ENCODE results near the gene NUTF2. TPM values are rescaled to one million over a fixed set of nuclear protein-coding genes. Genes with fewer than 3 reads are reported as not detected.
A peak's percentile ranks its signal among the peaks of the same experiment; 100 is the strongest.

Gene NUTF2
- total RNA-seq, 1 donor from 2014 or later, result 131 TPM

- Histone ChIP-seq H3K36me3 (no peaks in the 10 kb centered on the region), H3K9me3 (no peaks in the 10 kb centered on the region), H3K4me3 (no peak overlapping the region), H3K4me1 (peaks cover 19% of the 10 kb centered on the region), H3K27me3 (no peaks in the 10 kb centered on the region), H3K27ac (no peak overlapping the region)
- no peak for DNase-seq (ENCODE audit: extremely low spot score in 2 of 2)
- TF ChIP-seq POLR2AphosphoS5 (IDR thresholded peaks at IDR 0.05; ENCODE audit: insufficient read depth in 1 of 2, low read depth in 1 of 2) (no peak), CTCF (IDR thresholded peaks at IDR 0.05) (no peak), POLR2A (IDR thresholded peaks at IDR 0.05) (no peak)
- intact Hi-C loops (cut with DNase I), result no loop called here
These were observed 8.9 kb upstream of the NUTF2 start for GRCh38 chr16:67837811-67838210.

- no peaks in the 10 kb centered on the region for H3K36me3 ChIP-seq
- H3K27ac ChIP-seq, result peak overlapping the region; percentile 100
- no peak for DNase-seq (ENCODE audit: extremely low spot score in 2 of 2)
- peak overlapping the region; percentile 64 to 72 for H3K4me3 ChIP-seq
- H3K27me3 ChIP-seq, result no peaks in the 10 kb centered on the region
- no peaks in the 10 kb centered on the region for H3K9me3 ChIP-seq
- intact Hi-C loops (cut with DNase I), result no loop called here
- TF ChIP-seq POLR2A (IDR thresholded peaks at IDR 0.05) (no peak), CTCF (IDR thresholded peaks at IDR 0.05) (no peak), POLR2AphosphoS5 (IDR thresholded peaks at IDR 0.05; ENCODE audit: insufficient read depth in 1 of 2, low read depth in 1 of 2) (no peak)
- H3K4me1 ChIP-seq, result peaks cover 42% of the 10 kb centered on the region
These were observed 5.4 kb upstream of the NUTF2 start for GRCh38 chr16:67841198-67841815.

DNA sequence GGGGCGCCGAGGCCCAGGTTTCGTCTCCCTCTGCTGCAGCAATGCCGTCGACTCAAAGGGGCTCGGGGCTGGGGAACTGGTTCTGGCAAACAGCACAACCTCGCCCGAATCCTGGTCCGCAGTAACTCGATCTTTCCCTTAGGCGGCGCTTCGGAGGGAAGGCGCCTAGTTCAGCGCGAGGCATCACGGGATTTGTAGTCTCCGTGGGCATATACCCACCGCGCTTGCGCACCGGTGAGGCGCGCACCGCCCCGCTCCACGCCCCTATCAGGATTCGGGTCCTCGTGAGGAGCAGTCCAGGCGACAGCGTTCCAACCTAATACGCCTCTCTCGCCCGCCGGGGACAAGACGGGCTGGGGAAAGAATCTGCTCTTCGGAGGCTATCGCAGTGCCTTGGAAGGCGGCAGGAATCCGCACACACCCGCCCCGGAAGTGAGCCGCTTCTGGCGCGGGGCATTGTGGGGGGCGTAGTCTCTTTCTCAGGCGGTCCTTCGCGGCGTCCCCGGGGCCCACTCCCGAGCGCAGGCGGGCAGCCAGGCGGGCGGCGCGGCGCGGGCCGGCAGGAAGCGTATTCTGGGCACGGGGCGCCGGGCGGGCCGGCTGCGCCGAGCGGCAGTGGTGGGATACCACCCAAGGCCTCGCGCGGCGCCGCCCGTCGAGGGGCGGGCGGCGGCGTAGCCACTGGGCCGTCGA is 4.8 kb upstream of the NUTF2 start, which contains the start of gene THAP11:
THAP11 (plus strand) TSS at position 505 of the 693 bp plus-strand sequence. CDS start 235 bp downstream, outside the sequence.
- H3K4me1 ChIP-seq, result peaks cover 42% of the 10 kb centered on the region
- intact Hi-C loops (cut with DNase I), result no loop called here
- peak; percentile 81 to 87 for TF ChIP-seq POLR2AphosphoS5 (IDR thresholded peaks at IDR 0.05; ENCODE audit: insufficient read depth in 1 of 2, low read depth in 1 of 2)
- TF ChIP-seq CTCF (IDR thresholded peaks at IDR 0.05), result peak; percentile 58 to 94 (median 77)
- TF ChIP-seq POLR2A (IDR thresholded peaks at IDR 0.05), result peak in 1 of 2 donors; percentile 72
- no peaks in the 10 kb centered on the region for H3K27me3 ChIP-seq
- H3K36me3 ChIP-seq, result no peaks in the 10 kb centered on the region
- H3K4me3 ChIP-seq, result peak within 1 kb of the TSS; percentile 64 to 72
- H3K9me3 ChIP-seq, result no peaks in the 10 kb centered on the region
- DNase-seq (ENCODE audit: extremely low spot score in 2 of 2), result peak in 1 of 2 donors; percentile 96
- peak within 1 kb of the TSS; percentile 100 for H3K27ac ChIP-seq

DNA sequence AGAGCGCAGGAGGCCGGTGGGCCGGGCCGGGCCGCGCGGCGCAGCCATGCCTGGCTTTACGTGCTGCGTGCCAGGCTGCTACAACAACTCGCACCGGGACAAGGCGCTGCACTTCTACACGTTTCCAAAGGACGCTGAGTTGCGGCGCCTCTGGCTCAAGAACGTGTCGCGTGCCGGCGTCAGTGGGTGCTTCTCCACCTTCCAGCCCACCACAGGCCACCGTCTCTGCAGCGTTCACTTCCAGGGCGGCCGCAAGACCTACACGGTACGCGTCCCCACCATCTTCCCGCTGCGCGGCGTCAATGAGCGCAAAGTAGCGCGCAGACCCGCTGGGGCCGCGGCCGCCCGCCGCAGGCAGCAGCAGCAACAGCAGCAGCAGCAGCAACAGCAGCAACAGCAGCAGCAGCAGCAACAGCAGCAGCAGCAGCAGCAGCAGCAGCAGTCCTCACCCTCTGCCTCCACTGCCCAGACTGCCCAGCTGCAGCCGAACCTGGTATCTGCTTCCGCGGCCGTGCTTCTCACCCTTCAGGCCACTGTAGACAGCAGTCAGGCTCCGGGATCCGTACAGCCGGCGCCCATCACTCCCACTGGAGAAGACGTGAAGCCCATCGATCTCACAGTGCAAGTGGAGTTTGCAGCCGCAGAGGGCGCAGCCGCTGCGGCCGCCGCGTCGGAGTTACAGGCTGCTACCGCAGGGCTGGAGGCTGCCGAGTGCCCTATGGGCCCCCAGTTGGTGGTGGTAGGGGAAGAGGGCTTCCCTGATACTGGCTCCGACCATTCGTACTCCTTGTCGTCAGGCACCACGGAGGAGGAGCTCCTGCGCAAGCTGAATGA is 4.0 kb upstream of the NUTF2 start:
- Histone ChIP-seq H3K27ac (peak overlapping the region; percentile 100), H3K36me3 (no peaks in the 10 kb centered on the region), H3K27me3 (no peaks in the 10 kb centered on the region), H3K4me3 (peak overlapping the region; percentile 64 to 72), H3K4me1 (peaks cover 48% of the 10 kb centered on the region), H3K9me3 (no peaks in the 10 kb centered on the region)
- TF ChIP-seq POLR2AphosphoS5 (IDR thresholded peaks at IDR 0.05; ENCODE audit: insufficient read depth in 1 of 2, low read depth in 1 of 2) (no peak), POLR2A (IDR thresholded peaks at IDR 0.05) (no peak), CTCF (IDR thresholded peaks at IDR 0.05) (no peak)
- DNase-seq (ENCODE audit: extremely low spot score in 2 of 2), result no peak
- intact Hi-C loops (cut with DNase I), result no loop called here

All from vagina (tissue), 2 donors.